Stimulated activated CD4-positive, alpha-beta T cell treated with anti-CD3 and anti-CD28 coated beads, Interleukin-2, amount 100 ng/mL, for 4 hours (primary cell): Measurements from ENCODE around the gene AGMO.

Experiments used
- DNase-seq: peaks from one replicate; pipeline ENCODE4 v3.0.0-alpha.2; 2020; ENCODE audit warnings: low read depth

Gene AGMO

DNA sequence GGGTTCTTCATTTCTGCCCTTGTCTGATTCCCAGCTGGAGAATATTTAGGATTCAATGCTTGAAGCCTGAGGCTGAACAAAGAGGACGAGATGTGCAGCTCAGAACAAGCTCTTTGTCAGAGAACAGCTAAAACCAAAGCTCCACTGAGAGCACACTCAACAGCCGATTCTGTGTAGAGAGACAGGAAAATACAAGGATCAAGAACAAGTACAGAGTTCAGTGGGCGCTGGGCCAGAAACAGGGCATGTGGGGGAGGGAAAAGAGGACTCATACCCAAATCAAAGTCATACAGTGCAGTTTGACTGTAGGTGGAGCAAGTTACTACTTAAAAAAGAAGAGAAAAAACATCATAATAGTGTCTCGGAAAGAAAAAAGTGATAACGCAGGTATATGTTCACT is at the start of gene AGMO:
AGMO (minus strand) TSS at position 181 of the 400 bp plus-strand sequence.
- no peak for DNase-seq

GRCh38 chr7:15610503-15610902 is 48.7 kb upstream of the AGMO start:
- DNase-seq = no peak

- no peak for DNase-seq
Observed at GRCh38 chr7:15609287-15609686, 47.5 kb upstream of the AGMO start.

- DNase-seq = no peak
Observed at GRCh38 chr7:15607529-15608210, 45.9 kb upstream of the AGMO start.

DNA sequence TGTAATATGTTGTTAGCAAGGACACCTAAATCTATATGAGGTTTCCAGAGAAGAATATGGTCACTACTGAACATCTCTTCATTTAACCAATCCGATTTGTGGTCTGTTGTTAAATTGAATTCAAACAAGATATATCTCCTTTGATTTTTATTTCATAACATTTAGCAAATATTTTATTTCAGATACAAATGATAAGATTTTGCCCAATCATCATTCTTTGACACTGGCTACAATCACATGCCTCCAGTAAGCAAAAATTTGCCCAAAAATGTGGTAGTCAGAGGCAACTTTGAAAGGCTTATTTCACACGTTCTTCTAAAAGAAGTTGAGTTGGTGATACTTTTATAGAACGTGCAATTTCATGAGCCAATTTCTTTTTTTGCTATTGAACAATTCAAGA is 44.7 kb upstream of the AGMO start:
- no peak for DNase-seq

DNA sequence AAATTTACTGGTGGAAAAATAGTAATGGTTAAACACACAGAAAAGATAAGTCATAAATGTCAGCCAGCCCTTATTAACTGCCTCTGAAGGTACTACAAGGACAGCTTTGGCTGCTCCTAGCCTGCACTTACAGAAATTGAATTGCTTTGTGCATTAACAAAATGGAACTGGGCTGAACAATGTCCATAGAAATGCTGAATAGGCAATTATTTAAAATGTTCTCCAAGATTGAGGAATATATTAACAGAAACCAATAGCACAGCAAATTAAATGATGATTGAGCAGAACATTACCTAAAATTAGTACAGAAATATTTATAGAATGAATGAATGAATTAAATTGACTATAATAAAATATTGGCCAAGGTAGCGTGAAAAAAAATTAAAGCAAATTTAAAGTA is 42.4 kb upstream of the AGMO start:
- no peak for DNase-seq

DNA sequence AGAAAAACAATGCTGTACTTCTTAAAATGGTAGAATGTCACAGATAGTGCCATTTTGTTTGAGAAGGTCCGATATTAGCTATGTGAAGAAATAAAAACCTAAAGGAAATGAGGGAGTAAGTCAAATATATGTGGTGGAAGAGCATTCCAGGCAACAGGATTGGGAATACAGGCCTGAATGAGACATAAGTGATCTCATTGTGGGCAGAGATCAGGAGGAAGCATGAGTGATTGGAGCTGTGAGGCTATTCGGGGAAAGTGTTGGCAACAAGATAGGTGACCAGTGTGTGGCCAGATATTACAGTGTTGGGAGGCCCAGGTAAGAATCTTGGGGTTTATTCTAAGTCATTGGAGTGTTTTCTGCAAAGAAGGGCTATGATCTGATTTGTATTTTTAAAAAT is 41.3 kb upstream of the AGMO start:
- no peak for DNase-seq

GRCh38 chr7:15602236-15602635 is 40.4 kb upstream of the AGMO start:
- no peak for DNase-seq

- no peak for DNase-seq
Observed at GRCh38 chr7:15601175-15601574, 39.4 kb upstream of the AGMO start.

DNA sequence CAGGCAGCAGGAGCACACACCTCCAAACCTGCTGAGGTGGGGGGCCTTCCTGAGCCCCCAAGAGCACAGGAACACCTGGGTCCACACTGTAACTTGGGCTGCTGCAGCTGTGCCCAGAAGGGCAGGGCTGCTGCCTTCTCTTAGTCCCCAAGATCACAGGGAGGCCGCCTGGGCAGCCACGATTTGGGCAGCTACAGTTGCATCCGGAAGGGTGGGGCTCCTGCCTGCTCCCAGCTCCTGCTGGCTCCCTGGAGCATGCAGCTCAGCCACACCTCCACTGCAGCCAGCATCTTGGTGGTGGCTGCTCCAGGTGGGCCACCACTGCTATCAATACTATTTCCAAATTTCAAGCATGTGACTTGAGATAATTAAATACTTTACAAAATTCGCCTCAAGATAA is 38.5 kb upstream of the AGMO start:
- no peak for DNase-seq

- DNase-seq = no peak
Observed at GRCh38 chr7:15594461-15594860, 32.6 kb upstream of the AGMO start.

DNA sequence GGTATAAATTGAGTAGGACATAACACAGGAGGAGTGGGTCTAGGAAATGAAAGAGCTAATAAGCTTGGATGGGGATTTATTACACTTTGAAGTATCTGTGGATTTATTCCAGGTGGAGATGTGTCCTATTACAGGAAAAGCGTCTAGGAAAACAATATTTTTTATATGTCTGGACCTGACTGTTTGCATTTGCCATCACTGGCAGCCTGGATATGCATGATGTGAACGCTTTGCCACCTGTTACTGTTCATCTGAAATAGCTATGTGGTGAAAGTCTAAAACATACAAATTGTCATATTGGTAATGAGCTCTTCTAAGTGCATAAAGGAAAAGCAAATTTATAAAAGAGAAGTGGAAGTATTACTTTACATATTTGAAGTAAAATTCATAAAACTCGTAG is 31.6 kb upstream of the AGMO start:
- DNase-seq = no peak

- DNase-seq = no peak
Observed at GRCh38 chr7:15586266-15586665, 24.5 kb upstream of the AGMO start.

DNA sequence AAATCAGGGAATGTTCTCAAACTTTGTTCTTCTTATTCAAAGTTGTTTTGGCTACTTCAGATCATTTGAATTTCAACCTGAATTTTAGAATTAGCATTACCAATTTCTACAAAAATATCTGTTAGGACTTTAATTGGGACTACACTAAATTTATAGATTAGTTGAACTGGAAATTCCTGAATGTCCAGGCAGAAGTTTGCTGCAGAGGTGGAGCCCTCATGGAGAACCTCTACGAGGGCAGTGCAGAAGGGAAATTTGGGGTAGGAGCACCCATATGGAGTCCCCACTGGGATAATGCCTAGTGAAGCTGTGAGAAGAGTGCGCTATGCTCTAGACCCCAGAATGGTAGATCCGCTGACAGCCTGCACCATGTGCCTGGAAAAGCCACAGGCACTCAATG is 22.8 kb upstream of the AGMO start:
- no peak for DNase-seq

DNA sequence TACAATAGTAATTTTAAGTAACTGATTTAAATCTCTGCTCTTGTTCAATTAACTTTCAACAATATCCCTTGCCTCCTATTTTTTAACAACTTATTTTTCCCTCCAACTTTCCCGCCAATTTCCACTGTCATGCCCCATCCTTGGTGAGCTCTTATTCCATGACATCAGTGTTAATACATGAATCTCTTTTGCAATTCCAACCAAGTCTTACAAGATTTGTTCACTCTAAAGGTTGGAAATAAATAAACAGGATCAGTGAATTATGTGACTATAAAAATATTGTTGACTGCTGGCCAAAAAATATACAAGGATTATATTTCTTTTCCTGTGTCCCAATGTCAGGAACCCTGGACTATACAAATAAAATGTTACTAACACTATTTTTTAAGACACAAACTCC is 21.0 kb upstream of the AGMO start:
- DNase-seq = no peak

DNA sequence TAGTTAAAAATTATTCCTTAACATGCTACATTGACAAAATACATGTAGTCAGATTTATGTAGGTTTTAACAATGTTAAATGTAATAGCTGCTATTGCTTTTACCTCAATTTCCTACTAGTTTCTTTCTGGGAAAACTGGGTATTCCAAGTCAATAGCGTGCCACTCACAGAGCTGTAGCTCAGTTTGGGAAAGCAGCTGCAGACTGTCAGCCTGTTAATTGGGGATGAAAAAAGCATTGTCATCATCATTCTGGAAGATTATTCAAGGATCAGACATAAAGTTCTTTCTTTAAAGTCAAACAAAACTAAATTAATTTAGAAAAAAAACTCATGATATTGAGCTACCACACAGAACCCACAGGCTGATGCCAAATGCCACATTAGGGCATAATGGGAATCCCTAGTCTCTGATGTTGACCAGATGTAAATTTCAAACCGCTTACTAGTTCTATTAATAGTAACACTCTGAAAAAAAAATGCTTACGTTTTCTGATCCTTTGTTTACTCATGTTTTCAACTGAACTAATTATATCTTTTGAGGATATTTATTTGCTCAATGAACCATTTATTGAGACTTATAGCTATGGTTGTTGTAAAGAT is 19.6 kb upstream of the AGMO start:
- DNase-seq = no peak

- DNase-seq = no peak
Observed at GRCh38 chr7:15580604-15581351, 19.0 kb upstream of the AGMO start.

DNA sequence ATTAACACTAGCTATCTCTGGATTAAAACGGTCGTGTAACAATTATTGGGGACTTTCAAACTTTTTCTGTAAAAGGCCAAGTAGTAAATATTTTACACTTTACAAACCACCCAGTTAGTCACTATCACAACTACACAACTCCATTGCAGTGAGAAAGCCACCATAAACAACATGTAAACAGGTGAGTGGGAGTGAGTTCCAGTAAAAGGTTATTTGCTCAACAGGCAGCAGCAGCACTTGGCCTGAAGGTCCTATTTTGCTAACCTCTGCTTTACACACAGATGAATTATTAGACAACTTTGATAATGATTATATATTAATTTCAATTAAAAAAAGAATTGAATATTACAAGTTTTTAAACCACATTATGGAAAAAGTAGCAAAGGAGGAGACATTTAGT is 15.8 kb upstream of the AGMO start:
- DNase-seq = no peak

DNA sequence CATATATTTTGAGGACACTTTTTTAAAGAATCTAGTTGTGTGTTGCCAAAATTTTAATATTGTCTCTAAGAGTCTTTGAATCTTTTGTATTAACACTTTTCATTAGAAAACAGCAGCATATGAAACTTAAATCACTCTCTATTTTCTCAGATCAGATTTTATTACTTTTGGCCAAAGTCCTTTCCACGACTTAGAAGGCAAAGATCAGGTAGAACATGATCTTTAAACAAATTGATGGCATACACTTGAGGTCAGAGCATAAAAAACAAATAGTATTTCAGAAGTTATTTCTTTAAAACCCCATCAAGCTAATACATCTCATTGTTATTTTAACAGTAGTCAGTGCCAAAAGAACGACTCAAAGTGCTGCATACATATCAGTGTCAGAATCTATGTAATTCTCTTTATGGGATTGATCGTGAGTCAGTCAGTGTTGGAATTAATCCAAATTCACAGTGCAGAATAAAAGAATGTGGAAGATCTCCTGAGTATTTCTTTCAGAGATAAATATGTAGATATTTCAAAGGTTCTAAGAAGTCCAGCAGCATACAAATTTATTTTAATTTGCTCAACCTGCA is 9.6 kb upstream of the AGMO start:
- DNase-seq = no peak

GRCh38 chr7:15567652-15568051 is 5.8 kb upstream of the AGMO start:
- no peak for DNase-seq

DNA sequence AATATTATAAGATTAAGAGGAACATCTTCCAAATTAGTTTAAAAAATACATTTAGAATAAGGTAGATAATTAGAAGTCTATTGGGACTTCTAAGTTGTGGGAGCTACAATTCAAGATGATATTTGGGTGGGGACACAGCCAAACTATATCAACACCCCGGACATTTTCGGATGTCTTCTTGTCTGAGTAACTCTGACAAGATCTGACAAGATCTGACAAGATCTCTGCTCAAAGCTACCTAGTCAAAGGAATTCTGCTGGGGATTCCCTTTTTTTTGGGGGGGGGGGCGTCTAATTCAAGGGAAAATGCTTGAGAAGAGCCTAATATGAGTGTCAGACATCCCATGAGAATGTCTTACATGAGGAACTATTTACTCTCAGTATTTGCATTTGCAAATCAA is 5.2 kb upstream of the AGMO start:
- no peak for DNase-seq

DNA sequence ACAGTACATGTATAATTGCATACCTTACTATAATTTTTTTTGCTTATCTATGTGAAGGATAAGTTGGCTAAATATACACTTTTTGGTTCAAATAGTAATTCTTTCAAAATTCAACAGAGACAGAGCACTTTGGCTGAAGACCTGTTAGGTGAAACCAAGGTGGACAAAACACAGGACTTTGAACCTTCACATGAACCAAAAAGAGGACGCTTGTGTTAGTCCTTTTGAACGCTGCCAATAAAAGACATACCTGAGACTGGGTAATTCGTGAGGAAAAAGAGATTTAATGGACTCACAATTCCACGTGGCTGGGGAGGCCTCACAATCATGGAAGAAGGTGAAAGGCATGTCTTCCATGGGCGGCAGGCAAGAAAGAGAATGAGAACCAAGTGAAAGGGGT is 4.7 kb upstream of the AGMO start:
- no peak for DNase-seq

GRCh38 chr7:15560968-15561367 is 847 bp downstream of the AGMO start:
- no peak for DNase-seq
